ENCODE data around the gene USP38.
A peak's percentile ranks its signal among the peaks of the same experiment; 100 is the strongest.
"Not testable (repeated sequence)": the region's sequence is repeated elsewhere in the genome, so short reads cannot be mapped to it uniquely, and the experiment has no call there.

The USP38 gene

DNA sequence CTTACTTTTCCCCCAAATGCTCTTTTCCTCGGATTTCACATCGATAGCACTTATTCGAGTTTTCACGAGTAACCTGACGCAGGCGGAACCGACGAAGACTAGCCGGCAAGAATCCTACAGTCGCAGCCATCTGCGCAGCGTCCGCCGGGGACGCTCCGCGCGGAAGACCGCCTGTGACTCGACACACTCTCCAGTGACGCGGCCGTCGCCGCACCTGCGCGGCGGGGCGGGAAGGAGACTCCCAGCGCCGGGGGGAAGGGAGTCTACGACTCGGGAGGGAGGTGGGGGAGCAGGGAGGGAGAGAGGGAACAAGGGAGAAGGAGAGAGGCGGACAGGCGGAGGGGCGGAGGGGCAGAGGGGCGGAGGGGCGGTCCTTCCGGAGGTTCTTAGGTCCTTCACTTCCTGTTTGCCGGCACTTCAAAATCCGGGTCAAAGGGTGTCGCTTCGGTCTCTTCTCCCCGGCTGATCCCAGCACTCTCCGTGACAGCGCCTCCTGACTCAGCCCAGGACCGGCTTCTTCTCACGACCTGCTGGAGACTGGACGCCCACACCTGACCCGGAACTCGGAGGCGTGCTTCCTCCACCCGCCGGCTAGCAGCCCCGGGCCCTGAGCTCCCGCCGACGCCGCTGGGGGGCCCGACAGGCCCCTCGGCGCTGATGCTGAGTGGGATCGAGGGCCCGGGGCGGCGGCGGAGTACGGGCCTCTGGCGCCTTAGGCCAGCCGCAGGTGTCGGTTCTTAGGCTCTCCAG lies at the start of gene USP38:
TSS of gene USP38 (plus strand) at position 415 of the 750 bp plus-strand sequence. CDS start 534 bp downstream, outside the sequence.
- FAIRE-seq: no peak

DNA sequence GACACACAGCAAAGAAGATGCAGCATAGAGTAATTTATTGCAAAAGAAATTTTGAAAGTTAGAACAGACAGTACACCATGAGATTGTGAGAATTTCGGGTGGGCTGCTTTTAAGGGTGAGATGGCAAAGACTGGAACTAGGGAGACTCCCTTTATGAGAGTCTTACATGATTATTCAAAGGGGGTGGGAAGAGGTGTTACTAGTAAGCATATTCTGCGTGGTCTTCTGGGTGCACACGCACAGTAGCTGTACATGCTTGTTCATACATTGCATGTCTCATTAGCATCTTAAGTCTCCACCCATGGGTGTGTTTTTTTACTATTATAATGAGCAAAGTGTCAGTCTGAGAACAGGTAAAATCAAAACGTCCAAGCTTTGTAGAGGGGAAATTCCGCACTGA lies 49.4 kb upstream of the USP38 start:
- FAIRE-seq: no peak

DNA sequence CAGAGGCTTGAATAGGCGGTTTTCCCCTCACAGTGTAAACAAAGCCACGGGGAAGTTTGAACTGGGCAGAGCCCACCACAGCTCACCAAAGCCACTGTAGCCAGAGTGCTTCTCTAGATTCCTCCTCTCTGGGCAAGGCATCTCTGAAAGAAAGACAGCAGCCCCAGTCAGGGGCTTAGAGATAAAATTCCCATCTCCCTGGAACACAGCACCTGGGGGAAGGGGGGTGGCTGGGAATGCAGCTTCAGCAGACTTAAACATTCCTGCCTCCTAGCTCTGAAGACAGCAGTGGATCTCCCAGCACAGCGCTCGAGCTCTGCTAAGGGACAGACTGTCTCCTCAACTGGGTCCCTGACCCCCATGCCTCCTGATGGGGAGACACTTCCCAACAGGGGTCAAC lies 44.0 kb upstream of the USP38 start:
- FAIRE-seq: no peak

GRCh38 chr4:143148521-143148920 lies 36.2 kb upstream of the USP38 start:
- no peak for FAIRE-seq

DNA sequence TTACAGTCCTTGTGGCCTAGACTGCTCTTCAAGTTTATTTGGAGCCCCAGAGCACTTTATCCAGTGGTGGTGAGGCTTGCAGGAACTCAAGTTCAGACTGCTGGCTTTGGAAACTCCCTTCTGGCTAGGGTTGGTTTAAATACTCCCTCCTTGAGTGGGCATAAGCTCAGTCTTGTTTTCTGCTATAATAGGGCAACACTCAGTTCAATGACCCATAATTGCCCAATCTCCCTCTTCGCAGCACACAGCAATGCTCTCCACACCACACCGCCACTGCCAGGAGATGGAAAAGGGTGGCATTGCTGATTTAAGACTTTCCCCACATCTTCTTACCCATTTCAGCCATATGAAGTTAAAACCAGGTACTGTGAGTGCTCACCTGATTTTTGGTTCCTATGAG lies 27.9 kb upstream of the USP38 start:
- FAIRE-seq: no peak

GRCh38 chr4:143163614-143164013 lies 21.1 kb upstream of the USP38 start:
- FAIRE-seq: no peak

DNA sequence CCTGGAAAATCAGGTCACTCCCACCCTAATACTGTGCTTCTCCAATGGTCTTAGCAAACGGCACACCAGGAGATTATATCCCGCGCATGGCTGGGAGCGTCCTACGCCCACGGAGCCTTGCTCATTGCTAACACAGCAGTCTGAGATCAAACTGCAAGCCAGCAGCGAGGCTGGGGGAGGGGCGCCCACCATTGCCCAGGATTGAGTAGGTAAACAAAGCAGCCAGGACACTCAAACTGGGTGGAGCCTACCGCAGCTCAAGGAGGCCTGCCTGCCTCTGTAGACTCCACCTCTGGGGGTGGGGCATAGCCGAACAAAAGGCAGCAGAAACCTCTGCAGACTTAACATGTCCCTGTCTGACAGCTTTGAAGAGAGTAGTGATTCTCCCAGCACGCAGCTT lies 18.0 kb upstream of the USP38 start:
- not testable (repeated sequence) for FAIRE-seq

DNA sequence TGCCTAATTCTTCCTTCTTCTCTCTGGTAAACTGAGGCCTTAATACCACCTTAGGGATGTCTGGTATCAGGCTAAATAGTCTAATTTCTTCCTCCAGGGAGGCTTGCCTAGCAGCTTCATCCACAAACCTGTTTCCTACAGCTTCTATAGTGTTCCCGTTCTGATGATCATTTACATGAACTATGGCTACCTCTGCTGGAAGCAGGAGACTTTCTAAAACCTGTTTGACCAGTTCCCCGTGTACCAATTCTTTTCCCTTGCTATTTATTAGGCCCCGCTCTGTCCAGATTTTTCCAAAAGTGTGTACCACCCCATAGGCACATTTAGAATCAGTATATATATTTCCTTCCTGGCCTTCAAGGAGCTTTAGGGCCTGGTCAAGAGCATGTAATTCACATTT lies 5.8 kb upstream of the USP38 start:
- FAIRE-seq: no peak

GRCh38 chr4:143183513-143184216 lies 1.1 kb upstream of the USP38 start:
- FAIRE-seq: no peak

GRCh38 chr4:143184217-143184502 lies 557 bp upstream of the USP38 start:
- FAIRE-seq: no peak

DNA sequence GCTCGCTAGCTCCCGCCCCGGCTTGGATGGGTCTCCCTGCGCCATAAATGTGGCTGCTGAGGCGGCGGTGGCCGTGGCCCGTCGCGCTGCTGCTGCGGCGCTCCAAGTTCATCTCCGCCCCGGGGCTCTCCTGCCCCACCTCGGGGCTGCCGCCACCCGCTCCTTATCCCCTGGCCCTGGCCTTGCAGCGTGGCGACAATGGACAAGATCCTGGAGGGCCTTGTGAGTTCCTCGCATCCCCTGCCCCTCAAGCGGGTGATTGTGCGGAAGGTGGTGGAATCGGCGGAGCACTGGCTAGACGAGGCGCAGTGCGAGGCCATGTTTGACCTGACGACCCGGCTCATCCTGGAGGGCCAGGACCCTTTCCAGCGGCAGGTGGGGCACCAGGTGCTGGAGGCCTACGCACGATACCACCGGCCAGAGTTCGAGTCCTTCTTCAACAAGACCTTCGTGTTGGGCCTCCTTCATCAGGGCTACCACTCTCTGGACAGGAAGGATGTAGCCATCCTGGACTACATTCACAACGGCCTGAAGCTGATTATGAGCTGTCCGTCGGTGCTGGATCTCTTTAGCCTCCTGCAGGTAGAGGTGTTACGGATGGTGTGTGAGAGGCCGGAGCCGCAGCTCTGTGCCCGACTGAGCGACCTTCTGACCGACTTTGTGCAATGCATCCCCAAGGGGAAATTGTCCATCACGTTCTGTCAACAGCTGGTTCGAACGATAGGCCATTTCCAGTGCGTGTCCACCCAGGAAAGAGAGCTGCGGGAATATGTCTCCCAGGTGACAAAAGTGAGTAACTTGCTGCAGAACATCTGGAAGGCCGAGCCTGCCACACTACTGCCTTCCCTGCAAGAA lies 763 bp downstream of the USP38 start:
- FAIRE-seq: no peak

- FAIRE-seq: no peak
These were observed 1.5 kb downstream of the USP38 start for GRCh38 chr4:143186212-143186611.

GRCh38 chr4:143186649-143187048 lies 1.9 kb downstream of the USP38 start:
- FAIRE-seq: no peak

- no peak for FAIRE-seq
These were observed 3.7 kb downstream of the USP38 start for GRCh38 chr4:143188136-143189088.

DNA sequence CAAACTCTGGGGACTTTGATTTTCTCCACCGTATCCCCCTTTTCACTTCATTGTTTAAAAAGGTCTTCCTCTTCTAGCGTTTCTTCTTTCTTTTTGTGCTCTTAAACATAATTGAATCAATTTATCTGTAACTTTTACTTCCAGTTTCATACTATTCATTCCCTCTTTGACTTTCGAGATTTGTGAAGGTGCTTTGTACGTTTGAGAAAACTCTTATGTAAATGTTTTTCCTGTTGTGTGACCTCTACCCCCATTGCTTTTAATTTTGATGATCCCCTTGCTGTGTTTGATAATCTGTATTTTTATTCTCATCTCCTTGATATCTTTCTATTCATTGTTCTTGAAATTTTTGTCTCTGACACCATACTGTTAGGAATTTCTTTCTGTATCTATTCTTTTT lies 4.8 kb downstream of the USP38 start:
- no peak for FAIRE-seq

GRCh38 chr4:143195581-143195980 lies 10.9 kb downstream of the USP38 start:
- FAIRE-seq: no peak

DNA sequence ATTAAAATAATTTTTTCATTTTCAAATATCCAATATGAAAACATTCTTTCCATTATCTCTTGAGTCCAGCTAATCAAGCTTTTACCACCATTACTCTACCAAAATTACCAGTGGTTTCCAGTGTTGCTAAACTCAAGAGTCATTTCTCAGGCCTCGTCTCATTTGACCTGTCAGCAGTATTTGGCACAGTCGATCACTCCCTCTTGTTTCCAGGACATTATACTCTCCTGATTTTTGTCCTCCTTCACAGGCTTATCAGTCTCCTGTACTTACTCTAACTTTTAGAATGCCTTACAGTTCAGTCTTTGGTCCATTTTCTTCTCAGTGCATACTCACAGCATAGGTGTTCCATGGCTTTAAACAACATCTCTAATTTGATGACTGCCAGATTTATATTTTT lies 11.6 kb downstream of the USP38 start:
- FAIRE-seq: no peak

GRCh38 chr4:143199503-143199902 lies 14.8 kb downstream of the USP38 start:
- FAIRE-seq: no peak

DNA sequence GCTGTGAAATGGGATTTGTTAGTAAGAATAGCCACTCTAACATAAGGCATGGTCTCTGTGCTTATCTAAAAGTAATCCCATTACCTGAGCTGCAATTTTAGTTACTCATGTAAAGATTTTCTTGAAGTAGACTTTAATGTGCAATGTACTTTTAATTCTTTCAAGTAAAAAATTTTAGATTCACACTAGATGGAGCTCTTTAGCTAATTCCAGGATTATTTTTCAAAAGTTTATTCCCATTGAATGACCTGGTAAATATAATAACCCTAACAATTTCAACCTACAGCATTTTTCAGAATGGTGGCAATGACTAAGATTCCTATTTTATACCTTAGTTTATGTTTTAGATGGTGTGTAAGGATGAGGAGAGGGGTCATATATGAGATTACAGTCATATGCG lies 18.1 kb downstream of the USP38 start:
- peak; percentile 96 for FAIRE-seq

DNA sequence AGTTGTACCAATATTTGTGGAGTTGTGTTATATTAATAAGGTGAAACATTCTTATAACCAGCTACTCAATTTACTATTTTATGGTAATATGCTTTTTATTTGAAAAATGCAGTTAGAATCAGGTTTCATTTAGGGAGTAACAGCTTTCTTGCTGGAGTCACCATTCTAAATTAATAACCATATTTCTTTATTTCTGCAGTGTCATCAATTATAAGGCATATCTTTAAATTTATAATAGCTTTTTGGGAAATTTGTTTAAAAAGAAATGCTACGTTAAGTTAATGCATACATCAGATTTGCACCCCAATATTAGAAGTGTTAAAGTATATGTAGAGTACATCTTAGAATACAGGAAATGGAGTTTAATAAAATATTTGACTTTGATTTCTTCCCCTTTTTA lies 18.9 kb downstream of the USP38 start:
- FAIRE-seq: no peak

DNA sequence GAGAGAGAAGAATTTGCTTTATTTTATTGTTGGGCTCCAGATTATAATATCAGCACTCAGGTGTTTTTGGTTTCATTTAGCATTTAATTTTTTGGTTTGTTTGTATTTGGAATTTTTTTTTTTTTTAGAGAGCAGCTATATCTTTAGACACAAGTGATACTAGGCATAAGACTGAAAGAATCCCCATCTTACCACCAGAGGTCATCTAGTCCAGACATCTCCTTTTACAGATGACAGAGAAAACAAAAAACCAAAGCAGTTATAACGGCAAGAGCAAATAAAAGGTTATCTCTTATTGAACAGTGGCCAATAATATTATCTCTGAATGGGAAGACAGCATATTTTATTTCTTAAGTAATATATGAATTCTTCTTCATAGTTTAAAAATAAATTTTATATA lies 22.8 kb downstream of the USP38 start:
- no peak for FAIRE-seq

DNA sequence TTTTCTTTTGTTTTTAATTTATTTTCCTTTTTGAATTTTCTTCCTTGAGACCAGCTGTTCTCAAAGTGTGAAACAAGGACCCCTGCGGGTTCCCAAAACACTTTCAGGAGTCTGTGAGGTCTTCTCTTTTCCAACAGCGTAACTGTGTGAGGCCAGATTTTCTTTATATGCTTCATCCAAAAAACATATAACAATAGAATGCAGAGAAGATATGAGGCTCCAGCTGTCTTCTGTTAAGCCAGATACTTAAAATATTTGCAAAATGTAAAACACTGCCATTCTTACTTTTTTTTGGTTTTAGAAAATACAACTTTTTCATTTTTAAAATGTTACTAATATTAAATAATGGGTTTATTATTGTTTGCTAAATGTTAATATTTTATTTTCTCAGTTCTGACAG lies 27.8 kb downstream of the USP38 start:
- peak; percentile 49 for FAIRE-seq

GRCh38 chr4:143215873-143216272 lies 31.2 kb downstream of the USP38 start:
- no peak for FAIRE-seq

All from A204.1 (cell line).